Occipital lobe (tissue), 2 donors: ENCODE data around the gene HLA-DOA. TPM values are rescaled to one million over a fixed set of nuclear protein-coding genes. Genes with fewer than 3 reads are reported as not detected.

Source experiments
- DNase-seq: peaks from one replicate; lab custom pipeline; 2025; lab: John Stamatoyannopoulos, UW
- total RNA-seq: library from RNA; depleted of rRNA; stranded (reverse); fragments of >200 nt; gene quantifications from one replicate; pipeline ENCODE4 v1.2.3, GENCODE V29; 2014

Gene HLA-DOA
- total RNA-seq, 1 donor from 2014 or later: 0.16 TPM

DNA sequence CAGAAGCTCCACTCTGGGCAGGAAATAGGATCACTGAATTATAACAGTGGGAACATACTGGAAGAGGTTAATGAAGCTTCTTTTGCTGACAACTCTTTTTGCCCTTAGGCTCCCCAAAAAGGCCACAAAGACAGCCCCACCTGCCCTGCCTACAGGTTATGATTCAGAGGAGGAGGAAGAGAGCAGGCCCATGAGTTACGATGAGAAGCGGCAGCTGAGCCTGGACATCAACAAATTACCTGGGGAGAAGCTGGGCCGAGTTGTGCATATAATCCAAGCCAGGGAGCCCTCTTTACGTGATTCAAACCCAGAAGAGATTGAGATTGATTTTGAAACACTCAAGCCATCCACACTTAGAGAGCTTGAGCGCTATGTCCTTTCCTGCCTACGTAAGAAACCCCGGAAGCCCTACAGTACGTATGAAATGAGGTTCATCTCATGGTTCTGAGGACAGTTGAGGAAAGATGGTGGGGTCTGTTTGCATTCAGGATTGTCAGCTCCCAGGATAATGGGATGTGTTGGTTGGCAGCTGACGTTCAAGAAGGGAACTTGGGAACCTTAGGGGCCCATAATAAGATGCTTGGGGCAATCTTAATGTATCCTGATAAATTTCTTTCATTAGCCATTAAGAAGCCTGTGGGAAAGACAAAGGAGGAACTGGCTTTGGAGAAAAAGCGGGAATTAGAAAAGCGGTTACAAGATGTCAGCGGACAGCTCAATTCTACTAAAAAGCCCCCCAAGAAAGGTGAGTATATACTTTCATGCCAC is 29.5 kb downstream of the HLA-DOA start:
- DNase-seq: no peak

- DNase-seq: no peak
Measured at GRCh38 chr6:32977953-32978324, 31.5 kb downstream of the HLA-DOA start.

- no peak for DNase-seq
Measured at GRCh38 chr6:32977272-32977952, 32.0 kb downstream of the HLA-DOA start.

DNA sequence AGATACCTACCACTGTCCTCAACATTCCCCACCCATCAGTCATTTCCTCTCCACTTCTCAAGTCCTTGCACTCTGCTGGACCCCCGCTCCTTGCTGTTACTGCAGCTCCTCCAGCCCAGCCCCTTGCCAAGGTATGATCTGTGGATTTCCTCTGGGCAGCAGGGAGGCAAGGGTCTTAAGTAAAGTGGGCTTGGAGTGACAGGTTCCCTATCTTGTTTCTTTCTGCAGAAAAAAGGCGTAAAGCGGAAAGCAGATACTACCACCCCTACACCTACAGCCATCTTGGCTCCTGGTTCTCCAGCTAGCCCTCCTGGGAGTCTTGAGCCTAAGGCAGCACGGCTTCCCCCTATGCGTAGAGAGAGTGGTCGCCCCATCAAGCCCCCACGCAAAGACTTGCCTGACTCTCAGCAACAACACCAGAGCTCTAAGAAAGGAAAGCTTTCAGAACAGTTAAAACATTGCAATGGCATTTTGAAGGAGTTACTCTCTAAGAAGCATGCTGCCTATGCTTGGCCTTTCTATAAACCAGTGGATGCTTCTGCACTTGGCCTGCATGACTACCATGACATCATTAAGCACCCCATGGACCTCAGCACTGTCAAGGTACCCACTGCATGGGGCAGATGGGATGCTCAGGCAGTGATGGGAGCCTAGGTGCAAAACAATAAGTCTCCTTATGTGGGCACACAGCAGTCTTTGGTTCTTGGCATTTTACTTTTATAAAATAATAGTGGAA is 32.9 kb downstream of the HLA-DOA start:
- DNase-seq: no peak

DNA sequence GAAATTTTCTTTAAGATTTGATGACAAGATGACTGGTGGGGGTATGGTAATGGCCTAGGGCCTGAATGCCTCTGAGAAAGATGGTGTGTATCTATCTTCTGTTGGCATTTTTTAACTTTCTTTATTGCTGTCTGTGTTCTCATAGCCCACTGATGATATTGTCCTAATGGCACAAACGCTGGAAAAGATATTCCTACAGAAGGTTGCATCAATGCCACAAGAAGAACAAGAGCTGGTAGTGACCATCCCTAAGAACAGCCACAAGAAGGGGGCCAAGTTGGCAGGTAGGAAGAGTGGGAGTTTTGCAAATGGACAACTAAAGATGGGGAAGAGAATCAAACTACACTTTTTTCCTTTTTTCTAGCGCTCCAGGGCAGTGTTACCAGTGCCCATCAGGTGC is 33.5 kb downstream of the HLA-DOA start:
- DNase-seq: no peak

- DNase-seq: no peak
Measured at GRCh38 chr6:32974541-32975308, 34.7 kb downstream of the HLA-DOA start.

- DNase-seq: no peak
Measured at GRCh38 chr6:32974016-32974333, 35.4 kb downstream of the HLA-DOA start.

- DNase-seq: no peak
Measured at GRCh38 chr6:32973144-32974015, 36.0 kb downstream of the HLA-DOA start.

DNA sequence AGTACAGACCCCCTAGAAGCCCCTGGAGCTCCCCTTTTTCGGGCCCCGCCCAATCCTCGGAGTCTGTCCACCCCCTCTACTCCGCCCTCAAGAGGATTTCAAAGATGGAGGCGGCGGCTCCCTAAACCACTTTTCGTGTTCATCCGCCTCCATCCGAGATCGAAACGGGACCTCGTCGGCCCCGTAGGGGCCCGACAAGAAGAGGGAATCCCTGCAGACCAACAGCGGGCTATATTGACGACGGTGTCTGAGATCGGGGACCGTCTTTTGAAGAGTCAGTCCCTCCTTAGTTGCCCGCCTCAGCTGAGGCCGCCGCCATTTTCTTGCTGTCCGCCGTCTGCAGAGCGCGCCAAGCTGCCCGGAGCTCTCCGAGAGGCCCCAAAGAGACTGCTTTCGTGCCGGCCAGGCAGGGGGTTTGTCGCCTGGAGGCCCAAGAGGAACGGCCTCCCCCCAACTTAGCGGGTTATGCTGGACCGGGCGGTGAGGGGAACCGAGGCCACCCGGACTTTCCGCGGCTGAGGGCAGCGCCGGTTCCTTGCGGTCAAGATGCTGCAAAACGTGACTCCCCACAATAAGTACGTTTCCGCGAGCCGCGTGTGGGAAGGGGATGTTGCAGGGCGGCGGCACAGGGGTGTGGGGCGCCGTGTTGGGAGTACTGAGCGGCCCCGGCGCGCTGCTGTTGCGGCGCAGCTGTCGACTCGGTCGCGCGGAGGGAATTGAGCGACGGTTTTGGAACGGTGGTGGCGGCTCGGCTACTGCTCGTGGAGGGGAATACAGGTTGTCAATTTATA is 36.8 kb downstream of the HLA-DOA start:
- no peak for DNase-seq

- peak; percentile 99 for DNase-seq
Measured at GRCh38 chr6:32971581-32972352, 37.6 kb downstream of the HLA-DOA start.

GRCh38 chr6:32971242-32971580 is 38.2 kb downstream of the HLA-DOA start:
- DNase-seq: no peak

DNA sequence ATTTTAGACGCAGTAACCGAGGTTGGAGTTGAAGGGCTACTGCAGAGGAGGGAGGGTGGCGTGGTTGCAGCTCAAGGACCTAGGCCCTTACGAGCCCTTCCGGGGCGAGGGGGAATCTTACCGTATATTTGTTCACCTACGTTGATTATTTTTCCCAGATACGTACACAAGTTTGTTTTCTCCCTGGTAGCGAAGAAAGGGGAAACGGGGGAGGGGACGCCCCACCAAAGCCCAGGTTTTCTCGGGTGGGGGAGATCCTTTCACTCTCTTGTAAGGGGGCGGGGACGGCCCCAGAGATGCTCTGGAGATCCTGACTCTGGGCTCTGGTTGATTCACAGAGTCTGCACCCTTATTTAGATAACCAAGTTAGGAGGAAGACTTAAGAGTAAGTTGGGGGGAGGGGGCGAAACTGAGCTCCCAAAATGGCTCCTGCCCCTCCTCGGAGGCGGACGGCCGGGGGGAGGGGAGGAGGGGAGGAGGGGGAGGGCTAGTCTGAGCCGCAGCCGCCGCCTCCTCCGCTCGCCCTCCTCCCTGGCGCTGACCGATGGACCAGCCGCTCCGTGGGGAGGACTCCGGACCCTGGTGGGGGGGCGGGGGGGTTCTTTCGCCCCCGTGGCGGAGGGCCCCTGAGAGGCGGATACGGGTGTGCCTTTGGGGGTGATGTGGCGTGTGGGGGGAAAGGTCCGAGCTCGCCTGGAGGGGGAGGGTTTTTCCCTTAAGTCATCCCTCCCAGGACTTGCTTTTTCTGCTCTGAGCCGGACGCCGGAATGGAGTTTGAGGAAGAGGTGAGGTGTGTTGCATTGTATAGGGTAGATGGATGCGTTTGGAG is 38.8 kb downstream of the HLA-DOA start:
- DNase-seq: peak; percentile 72

DNA sequence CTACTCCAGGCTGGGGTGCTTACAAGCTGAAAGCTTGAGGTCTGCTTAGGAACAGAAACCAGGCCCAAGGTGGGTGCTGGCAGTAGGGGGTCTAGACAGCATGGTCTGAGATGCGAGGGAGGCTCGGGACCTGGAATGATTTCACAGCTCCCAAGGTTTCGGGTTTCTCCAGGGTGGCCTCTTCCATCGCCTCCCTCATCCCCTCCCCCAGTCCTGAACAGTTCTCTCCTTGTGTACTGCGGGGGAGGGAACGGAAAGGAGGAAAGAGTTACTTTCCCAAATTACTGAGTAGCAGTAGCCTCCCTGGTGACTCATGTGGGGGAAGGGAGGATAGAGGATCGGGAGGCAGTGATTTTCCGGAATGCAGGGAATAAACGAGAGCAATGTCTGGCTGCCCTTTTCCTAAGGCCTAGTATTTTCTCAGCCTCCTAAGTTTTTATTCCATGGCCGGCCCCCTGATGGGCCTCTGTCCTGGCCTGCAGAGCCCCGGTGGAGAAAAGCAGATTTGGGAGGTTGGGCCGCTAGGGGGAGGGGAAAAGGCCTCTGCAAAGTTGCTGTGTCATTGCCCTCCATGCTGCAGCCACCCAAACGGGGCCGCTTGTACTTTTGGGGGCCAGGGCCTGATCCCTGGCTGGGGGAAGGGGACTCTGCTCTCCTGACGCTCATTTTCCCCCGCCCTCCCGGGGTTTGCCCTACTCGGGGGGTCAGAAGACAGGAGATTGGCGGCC is 39.5 kb downstream of the HLA-DOA start:
- DNase-seq: peak; percentile 79

GRCh38 chr6:32968867-32969684 is 40.3 kb downstream of the HLA-DOA start:
- peak; percentile 80 for DNase-seq

GRCh38 chr6:32968093-32968866 is 41.1 kb downstream of the HLA-DOA start, which contains the start of gene BRD2:
TSS of gene BRD2 (plus strand) at chr6:32968594. CDS start at chr6:32972899, 4,305 bp downstream.
- peak; percentile 94 for DNase-seq
